HG02870 (cell line): ENCODE measurements around the gene GARNL3.

ENCODE experiments used
- ATAC-seq: cut with Tn5 transposase; IDR thresholded peaks from one replicate; pipeline ENCODE4 v1.9.1; 2021; ENCODE audit warnings: mild to moderate bottlenecking, moderate library complexity; ENCODE audit not compliant: unreplicated experiment

The GARNL3 gene

GRCh38 chr9:127308652-127309434 lies 44.3 kb downstream of the GARNL3 start:
- no peak for ATAC-seq

GRCh38 chr9:127309715-127310114 lies 45.1 kb downstream of the GARNL3 start:
- ATAC-seq: no peak

GRCh38 chr9:127311239-127311741 lies 46.7 kb downstream of the GARNL3 start:
- no peak for ATAC-seq

- ATAC-seq: no peak
These were observed 48.5 kb downstream of the GARNL3 start for GRCh38 chr9:127313042-127313560.

GRCh38 chr9:127314911-127315310 lies 50.3 kb downstream of the GARNL3 start:
- no peak for ATAC-seq

- no peak for ATAC-seq
These were observed 52.2 kb downstream of the GARNL3 start for GRCh38 chr9:127316586-127317323.

GRCh38 chr9:127318651-127319167 lies 54.1 kb downstream of the GARNL3 start:
- ATAC-seq: no peak

- ATAC-seq: no peak
These were observed 55.0 kb downstream of the GARNL3 start for GRCh38 chr9:127319366-127320114.

GRCh38 chr9:127320115-127320378 lies 55.5 kb downstream of the GARNL3 start:
- ATAC-seq: no peak

GRCh38 chr9:127323393-127323792 lies 58.8 kb downstream of the GARNL3 start:
- ATAC-seq: no peak

GRCh38 chr9:127330501-127330900 lies 65.9 kb downstream of the GARNL3 start:
- no peak for ATAC-seq

GRCh38 chr9:127333221-127334064 lies 68.9 kb downstream of the GARNL3 start:
- no peak for ATAC-seq

GRCh38 chr9:127334725-127335124 lies 70.2 kb downstream of the GARNL3 start:
- no peak for ATAC-seq

- no peak for ATAC-seq
These were observed 71.5 kb downstream of the GARNL3 start for GRCh38 chr9:127336086-127336485.

- ATAC-seq: no peak
These were observed 72.2 kb downstream of the GARNL3 start for GRCh38 chr9:127336506-127337352.

GRCh38 chr9:127340721-127341120 lies 76.1 kb downstream of the GARNL3 start:
- no peak for ATAC-seq

- ATAC-seq: no peak
These were observed 76.6 kb downstream of the GARNL3 start for GRCh38 chr9:127341152-127341551.

GRCh38 chr9:127344368-127345000 lies 79.9 kb downstream of the GARNL3 start:
- no peak for ATAC-seq

- ATAC-seq: no peak
These were observed 81.0 kb downstream of the GARNL3 start for GRCh38 chr9:127345566-127345965.
